GM21737 (cell line): ENCODE results near the gene ADD3.
A peak's percentile ranks its signal among the peaks of the same experiment; 100 is the strongest.

Source experiments
- ATAC-seq: cut with Tn5 transposase; IDR thresholded peaks from one replicate; pipeline ENCODE4 v1.9.1; 2021; ENCODE audit warnings: mild to moderate bottlenecking, moderate library complexity; ENCODE audit not compliant: unreplicated experiment

ADD3 gene

DNA sequence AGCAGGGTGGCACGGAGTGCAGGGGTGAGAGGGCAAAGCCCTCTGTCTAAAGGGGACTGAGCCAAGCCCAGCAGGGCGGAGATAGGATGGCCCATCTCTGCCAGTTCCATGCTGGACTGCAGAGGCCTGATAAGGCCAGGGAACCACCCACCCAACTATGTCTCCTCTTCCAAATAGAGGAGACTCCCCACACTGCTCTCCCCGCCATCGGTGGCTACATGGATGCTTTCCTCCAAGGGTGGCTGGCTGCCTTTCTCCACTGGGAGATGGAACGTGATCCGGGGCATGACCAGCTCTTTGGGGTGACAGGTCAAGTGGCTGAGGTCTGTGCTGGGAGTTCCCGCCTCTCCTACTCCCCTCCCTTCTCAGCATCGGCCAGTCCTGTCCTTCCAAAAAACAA lies 141.5 kb downstream of the ADD3 start:
- no peak for ATAC-seq

DNA sequence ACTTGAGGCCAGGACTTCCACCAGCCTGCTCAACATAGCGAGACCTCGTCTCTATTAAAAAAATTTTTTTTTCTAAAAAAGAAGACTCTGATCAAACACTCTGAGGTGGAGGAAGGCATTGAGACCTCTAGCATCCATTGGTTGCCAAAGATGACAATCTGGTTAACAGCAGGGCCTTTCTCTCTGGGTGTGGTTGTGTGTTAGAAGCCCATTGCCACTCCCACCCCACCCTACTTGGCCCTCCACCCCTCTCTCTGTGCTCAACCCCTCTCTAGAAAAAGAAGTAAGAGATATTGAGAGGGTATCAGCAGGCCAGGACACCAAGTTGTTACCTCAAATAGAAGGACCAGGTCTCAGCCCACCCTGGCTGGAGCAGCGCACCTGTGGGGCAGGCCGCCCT lies 142.3 kb downstream of the ADD3 start:
- no peak for ATAC-seq

DNA sequence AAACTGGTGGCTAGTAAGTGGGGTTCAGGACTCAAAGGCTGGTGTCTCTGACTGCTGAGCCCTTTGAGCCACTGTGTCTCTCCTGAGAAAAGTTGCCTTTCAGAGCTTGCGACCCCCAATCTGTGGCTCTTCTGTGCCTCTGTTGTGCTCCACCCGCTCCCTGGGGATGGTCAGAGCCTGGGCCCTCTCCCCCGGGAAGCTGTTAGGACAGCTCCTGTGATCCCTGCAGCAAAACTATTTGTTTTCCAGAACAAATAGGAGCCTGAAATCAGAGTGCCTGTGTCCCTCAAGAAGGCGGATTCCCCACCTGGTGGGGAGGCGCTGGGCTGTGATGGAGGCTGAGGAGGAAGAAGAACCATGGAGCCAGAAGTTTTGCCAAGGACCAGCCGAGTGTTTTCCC lies 143.2 kb downstream of the ADD3 start:
- ATAC-seq = no peak

DNA sequence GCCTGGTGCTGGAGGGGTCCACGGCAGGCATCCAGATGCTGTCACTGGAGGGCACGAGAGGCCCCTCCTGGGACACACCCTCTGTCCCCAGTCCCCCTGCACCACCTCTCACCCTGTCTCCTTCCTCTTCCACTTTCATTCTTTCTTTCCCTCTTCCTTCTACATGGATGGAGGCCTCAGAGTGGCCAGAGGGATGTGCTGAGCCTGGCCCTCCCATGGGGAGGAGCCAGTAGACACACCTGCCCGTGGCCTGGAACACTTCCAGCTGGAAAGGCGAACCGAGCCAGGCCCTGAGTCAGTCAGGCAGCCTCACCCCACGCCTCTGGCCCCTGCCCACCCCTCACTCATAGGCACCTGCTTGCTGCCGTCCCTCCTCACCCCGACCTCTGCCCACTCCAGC lies 143.7 kb downstream of the ADD3 start:
- no peak for ATAC-seq

DNA sequence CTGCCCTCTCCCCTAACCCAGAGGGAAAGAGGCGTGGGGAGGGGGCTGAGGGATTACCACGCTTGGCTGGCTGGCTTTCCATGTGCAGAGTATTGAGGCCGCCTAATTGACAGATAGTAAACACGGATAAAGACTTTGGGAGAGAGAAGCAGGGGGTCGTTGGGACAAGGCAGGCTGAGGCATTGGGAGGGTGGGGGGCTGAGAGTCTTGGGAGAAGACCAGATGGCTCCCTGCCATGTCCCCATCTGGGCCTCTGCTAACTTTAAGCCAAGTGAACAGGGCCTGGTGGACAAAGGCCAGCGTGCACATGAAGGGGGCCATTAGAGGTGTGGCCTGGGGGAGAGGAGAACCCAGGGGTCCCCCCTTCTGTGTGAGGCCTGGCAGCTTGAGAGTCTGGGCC lies 144.2 kb downstream of the ADD3 start:
- no peak for ATAC-seq

DNA sequence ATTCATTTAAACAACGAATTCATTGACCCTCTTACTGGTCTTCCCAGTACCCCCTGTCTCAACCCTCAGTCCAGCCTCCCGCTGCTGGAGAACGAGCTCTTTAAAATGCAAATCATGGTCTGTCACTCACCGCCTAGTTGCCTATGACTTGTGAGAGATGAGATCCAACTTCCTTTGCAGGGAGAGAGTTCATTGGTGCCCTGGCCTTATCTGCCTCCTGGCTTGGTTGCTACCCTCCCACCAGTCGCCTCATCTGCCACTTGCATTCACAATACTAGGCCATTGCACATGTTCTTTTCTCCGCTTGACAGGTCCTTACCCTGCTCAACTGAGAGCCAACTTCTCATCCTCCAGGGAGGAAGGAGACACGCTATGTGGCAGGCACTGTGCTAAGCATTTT lies 145.6 kb downstream of the ADD3 start:
- ATAC-seq = no peak

DNA sequence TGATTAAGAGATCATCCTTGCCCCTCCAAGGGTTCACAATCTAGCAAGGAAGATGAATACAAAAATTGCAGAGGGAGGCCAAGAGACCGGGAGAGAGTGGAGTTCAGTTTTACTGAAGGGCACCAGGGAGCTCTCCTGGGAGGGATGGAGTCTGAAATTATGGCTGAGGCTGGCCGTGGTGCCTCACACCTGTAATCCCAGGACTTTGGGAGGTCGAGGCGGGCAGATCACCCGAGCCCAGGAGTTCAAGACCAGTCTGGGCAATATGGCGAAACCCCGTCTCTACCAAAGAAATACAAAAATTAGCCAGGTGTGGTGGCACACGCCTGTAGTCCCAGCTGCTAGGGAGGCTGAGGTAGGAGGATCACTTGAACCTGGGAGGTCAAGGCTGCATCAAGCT lies 148.3 kb downstream of the ADD3 start:
- ATAC-seq = no peak

DNA sequence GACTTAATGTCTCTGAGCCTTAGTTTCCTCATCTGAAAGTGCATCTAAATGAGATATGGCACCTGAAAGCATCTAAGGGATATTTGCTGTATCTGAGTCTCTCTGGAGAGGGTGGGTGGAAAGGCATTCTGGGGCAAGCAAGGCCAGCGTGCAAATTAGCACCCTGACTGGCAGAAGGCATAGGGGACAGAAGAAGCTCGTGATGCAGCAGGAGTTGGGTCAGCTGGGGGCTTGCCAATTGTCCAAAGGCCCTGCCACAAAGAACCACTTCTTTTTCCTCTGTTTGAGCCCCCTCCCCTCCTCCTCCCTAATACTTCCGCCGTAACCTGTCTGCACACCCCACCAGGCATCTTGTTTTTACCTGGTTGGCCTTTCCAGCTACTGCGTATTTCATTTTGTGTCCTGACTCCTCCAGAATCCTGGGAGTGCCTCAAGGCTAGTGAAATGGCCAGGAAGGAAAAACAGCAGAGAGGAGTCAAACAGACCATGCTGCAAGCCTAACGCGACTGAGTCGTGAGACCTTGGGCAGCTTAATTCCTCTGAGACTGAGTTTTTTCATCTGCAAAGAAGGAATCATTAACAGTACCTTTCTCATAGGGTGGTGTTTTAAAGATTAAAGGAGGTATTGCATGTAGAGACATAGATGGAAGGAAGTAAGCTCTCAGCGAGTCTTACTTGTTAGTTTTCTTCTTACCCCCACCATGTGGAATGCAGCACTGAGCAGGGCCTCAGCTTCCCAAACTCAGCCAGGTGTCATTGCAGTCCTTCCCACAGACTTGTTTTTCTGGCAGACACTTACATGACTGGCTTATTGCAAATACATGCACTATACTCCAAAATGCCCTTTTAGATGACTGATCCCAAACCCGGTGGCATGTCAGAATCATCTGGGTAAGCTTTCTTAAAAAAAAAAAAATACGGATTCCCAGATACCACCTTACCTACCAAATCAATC lies 150.5 kb downstream of the ADD3 start:
- ATAC-seq = no peak

DNA sequence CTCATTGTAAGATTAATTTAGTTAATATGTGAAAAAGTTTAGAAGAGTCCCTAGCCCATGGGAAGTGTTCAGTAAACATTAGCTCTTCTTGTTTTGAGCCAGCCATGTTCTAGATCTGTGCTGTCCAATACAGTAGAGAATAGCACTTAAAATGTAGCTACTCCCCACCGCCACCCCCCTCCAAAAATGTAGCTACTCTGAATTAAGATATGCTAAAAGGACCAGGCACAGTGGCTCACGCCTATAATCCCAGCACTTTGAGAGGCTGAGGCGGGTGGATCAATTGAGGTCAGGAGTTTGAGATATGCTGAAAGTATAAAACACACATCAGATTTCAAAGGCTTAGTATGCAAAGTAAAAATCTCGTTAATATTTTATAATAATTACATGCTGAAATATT lies 152.3 kb downstream of the ADD3 start:
- no peak for ATAC-seq

DNA sequence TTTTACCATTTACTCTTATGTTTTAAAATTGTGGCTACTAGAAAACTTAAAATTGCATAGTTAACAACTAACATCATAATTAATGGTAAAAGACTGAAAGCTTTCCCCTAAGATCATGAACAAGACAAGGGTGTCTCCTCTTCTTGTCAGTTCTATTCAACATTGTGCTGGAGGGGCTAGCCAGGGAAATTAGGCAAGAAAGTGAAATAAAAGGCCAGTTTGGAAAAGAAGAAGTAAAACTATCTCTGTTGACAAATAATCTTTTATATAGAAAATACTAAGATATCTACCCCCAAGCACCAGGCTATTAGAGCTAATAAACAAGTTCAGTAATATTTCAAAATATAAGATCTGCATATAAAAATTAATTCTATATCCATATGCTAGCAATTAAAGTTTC lies 152.7 kb downstream of the ADD3 start:
- no peak for ATAC-seq

DNA sequence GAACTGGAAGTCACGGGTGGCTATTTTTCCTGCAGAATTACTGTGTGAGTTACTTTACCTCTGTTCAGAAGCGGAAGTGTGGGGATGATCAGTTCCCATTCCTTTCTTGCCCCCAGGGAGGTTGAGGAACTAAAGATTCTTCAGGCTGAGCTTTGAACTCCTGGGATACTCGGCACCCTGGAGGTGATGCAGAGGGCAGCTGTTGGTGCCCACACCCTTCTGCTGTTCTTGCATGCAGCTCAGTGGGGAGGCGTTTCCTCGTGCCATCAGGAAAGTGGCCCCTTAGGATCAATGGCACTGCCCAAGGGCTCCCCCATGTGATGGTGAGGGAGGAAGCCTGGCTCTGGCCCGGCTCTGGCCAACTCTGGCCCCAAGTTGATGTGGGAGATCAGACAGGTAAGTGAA lies 155.0 kb downstream of the ADD3 start:
- no peak for ATAC-seq

DNA sequence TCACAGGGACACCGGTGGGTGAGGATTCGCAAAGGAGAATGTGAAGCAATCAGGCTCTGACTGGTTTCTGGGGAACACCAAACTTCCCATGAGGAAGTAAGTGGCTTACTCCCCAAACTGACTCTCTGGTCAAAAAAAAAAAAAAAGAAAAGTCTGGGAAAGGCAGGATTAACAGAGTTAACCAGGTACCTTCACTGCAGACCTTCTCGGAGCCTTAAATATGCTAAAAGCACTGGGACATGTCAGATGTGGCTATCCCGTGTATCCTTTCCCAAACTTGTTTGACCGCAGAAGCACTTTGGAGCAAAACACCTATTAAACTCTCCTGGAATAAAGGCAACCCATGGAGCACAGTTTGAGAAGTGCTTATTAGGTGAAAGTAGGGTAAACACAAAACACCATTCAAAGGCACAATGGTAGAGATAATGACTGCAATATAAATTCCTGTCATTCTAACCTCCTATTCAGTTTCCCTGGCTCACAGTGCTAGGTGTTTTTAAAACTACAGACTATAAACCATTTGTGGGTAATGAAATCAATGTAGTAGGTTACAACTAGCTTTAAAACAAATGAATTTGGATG lies 155.5 kb downstream of the ADD3 start:
- ATAC-seq = no peak

DNA sequence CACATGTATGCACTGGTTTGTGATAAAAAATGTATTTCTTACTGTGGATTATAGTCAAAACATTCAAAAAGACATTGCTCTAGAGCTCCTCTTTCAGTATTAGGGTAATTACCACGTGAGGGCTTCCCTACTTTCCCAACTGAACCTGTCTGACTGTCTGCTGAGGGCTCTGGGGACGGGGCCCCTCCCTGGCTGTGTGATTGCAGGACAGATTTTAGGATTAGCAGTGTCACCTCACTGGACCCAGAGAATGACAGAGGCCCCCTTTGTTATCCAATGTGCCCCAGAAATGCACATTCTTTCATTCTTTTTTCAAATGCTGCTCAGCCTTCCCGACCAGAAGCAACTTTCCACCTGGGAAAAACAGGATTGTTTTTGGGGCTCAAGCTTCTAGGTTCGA lies 156.1 kb downstream of the ADD3 start:
- no peak for ATAC-seq

DNA sequence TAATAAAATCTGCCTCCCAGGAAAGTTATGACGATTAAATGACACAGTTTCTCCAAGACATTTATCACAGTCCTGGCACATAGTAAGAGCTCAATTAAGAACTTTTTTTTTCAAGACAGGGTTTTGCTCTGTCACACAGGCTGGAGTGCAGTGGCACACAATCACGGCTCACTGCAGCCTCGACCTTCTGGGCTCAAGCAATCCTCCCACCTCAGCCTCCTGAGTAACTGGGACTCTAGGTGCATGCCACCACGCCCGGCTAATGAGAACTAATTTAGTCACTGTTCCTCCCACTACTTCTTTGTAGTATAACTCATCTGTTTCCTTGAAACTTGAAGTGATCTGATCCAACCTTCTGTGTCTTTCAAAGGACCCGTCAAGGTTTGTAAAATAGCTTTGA lies 157.5 kb downstream of the ADD3 start:
- no peak for ATAC-seq

DNA sequence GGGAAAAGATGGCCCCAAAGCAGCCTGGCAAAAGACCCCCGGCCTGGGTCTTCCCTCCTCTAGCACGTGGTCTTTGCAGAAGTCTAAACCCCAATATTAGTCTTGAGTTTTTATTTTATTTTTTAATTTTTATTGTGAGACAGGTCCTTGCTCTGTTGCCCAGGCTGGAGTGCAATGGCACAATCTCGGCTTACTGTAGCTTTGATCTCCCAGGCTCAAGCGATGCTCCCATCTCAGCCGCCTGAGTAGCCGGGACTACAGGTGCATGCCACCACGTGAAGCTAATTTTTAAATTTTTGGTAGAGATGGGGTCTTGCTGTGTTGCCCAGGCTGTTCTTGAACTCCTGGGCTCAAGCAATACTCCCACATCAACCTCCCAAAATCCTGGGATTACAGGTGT lies 159.4 kb downstream of the ADD3 start:
- no peak for ATAC-seq

DNA sequence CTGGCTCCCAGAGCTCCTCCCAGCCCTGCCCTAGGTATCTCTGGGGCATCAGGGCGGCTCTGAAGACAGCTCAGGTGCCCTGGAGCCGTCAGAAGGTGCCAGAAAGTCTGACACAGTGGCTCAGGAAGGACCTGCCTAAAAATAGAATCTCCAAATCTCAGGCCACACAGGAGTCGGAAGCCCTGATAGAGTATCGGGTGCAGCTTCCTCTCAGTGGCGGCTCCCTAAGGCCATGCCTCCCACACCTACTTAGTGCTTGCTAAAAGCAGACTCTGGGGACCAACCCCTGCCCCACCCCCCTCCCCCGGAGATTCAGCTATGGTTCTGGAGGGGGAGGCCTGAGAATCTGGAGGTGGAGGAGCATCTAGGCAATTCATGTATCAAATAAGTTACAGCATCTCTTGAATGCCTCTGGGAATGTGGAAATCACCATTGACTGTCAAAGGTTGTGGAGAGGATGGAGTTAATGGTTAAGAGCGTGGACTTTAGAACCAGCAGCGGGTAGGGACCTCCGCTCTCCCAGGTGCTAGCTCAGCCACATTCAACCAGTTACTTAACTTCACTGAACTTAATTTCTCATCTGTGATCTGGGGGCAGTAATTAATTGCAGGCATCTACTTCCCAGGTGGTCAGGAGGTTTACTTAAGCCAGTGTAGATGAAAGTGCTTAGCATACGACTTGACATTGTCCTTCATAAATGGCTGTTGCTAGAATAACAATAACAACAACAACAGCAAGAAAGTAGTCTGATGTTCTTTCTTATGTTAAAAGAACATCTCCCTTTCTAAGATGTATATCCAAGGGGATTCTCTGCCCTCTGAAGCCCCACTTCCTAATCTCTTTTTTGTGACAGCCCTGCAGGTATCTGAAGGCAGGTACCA lies 161.1 kb downstream of the ADD3 start:
- peak; percentile 71 for ATAC-seq

DNA sequence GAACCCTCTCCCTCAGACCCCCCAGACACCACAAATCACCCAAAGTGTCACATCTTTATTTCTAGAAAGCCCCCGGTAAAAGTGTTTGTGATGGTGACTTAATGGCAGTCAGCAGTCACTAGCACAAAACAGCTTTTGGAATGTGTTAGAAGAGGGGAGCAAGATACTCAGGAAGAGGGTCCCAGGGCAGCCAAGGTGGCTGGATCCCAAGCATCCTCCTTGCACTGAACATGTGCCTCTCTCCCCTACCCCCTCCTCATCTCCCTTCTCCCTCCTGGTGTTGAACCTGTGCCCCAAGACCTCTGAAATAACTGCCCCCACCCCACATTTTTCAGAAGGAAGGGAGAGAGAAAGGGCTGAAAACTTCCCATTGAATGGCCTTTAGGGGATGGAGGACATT lies 161.8 kb downstream of the ADD3 start:
- no peak for ATAC-seq

DNA sequence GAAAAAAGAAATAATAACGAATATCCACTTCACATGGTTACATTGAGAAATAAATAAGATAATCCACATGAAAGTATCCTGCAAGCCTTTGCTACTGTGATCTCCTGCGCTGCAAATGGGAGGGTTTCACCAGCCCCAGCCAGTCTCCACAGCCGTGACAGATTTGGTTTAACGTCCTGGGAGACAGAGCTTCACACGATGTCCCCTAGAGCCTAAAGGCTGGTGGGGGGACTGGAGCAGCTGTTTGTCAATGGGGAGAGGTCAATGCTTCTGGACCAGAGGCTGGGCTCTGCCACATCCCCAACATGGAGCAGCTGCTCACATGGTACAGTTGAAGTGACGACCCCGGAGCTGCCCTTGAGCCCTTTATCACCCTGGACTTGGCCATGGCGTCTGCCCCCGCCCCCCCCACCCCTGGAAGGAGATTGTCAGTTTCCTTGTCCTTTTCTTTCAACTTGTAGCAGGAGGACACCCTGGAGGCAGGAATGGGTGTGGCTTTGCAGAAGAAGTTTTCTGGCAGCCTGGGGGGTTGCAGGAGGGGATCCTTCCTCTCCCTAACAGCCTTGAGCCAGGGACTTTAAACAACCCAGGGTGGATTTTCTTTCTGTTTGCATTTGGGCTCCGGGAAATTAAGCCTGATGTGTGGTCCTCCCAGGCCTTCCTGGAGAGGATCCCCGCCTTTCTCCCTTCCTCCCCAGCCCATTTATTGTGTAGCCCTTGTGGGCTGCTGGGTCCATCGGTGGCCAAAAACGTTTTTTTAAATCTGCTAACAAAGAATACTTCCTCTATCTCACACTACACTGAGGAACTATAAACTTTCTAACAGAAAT lies 162.6 kb downstream of the ADD3 start:
- no peak for ATAC-seq

DNA sequence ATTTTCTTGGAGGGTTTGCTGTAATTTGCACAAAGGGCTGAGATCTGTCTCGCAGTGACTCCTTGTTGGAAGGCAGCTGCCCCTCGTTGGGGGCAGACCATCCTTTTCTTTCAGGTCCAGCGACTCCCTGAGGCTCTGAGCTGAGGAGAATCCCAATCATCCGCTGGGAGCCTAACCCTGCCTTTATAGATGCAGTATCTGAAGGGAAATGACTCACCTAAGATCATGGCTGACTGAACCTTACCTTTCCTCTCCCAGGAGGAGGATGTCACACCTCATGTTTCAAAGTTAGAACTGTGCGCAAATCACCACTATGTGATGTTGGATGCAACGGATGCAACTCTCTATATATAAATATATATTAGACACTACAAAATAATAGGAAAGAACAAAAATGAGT lies 163.2 kb downstream of the ADD3 start:
- ATAC-seq = no peak

DNA sequence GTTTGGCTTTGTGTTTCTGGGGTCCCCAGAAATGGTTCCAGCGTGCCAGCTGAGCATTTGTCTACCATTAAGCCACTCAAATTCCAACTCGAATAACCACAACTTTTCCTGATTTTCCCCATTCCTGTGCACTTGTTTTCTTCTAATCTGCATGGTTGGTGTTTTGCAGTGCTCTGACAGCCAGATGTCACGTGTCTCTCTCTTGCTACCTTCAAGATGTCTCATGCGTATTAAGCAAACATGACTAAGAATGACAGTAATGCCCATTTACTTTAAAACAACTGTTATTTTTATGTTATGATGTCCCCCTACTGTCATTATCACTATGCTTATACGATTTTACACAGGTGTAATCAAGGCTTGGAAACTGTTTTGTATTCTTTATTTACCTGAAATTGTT lies 164.4 kb downstream of the ADD3 start:
- ATAC-seq = no peak

DNA sequence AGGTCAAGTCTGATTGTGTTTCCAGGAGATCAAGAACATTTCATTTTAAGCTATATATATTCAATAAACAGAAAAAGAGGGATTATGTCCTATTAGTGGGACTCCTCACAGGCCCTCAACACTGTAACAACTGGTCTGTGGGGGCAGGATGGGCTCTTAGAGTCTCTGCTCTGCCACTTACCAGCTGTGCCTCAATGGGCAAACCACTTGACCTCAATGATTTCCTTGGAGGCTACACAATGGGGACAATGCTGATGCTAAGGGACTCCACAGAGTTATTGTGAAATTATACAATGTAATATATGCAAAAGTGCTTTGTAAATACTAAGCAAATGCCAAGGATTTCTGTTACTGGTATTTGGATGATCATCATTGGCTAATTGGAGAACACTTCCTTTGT lies 166.4 kb downstream of the ADD3 start:
- ATAC-seq = no peak
